Fibroblast of pulmonary artery (primary cell): ENCODE data around the gene EGFL8.

Source experiments
- DNase-seq: peaks from one replicate; pipeline ENCODE4 v3.0.0-alpha.2; 2010; ENCODE audit warnings: low read depth
- H3K4me3 ChIP-seq: replicated peaks from 2 replicates; pipeline ENCODE4 v1.5.1; 2011; ENCODE audit warnings: low read depth, mild to moderate bottlenecking, control low read depth, low read length, moderate library complexity
- TF ChIP-seq, protein P1 (sequence below): IDR thresholded peaks from 2 replicates; pipeline ENCODE4 v1.5.1; 2011; ENCODE audit warnings: mild to moderate bottlenecking, control low read depth, low read length, inconsistent platforms; ENCODE audit errors: missing control alignments

EGFL8 gene

DNA sequence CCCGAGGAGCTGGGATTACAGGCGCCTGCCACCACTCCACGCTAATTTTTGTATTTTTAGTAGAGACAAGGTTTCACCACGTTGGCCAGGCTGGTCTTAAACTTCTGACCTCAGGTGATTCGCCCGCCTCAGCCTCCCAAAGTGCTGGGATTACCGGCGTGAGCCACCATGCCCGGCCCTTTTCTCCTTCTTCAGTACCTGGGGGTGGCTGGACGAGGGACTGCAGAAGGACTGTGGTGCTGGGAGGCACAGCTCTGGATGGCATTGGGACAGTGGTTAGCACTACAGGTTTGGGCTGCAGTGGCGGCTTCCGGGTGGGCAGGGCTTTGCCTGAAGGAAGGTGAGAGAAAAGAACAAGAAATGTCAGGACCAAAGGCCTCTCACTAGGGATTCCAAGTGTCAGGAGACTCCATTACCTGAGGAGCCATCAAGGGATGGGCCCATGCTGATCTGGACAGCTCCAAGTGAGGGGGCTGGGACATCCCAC is 43.8 kb upstream of the EGFL8 start:
- no peak overlapping the region for H3K4me3 ChIP-seq
- TF ChIP-seq, protein P1, sequence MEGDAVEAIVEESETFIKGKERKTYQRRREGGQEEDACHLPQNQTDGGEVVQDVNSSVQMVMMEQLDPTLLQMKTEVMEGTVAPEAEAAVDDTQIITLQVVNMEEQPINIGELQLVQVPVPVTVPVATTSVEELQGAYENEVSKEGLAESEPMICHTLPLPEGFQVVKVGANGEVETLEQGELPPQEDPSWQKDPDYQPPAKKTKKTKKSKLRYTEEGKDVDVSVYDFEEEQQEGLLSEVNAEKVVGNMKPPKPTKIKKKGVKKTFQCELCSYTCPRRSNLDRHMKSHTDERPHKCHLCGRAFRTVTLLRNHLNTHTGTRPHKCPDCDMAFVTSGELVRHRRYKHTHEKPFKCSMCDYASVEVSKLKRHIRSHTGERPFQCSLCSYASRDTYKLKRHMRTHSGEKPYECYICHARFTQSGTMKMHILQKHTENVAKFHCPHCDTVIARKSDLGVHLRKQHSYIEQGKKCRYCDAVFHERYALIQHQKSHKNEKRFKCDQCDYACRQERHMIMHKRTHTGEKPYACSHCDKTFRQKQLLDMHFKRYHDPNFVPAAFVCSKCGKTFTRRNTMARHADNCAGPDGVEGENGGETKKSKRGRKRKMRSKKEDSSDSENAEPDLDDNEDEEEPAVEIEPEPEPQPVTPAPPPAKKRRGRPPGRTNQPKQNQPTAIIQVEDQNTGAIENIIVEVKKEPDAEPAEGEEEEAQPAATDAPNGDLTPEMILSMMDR, result no peak
- DNase-seq, result no peak

DNA sequence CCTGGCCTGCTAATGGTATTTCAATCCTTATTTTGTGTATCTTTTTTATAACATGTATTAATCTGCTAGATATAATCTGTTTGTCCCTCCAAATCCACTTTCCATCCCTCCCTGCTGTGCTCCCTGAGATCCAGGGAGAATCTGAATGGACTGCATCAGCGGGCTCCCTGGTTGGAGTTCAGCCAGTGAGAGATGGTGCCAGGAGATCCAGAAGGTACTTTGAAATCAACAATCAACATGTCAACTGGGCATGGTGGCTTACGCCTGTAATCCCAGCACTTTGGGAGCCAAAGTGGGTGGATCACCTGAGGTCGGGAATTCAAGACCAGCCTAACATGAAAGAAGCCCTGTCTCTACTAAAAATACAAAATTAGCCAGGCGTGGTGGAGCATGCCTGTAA is 40.7 kb upstream of the EGFL8 start:
- TF ChIP-seq, protein P1, result no peak
- no peak for DNase-seq
- H3K4me3 ChIP-seq, result no peak overlapping the region

DNA sequence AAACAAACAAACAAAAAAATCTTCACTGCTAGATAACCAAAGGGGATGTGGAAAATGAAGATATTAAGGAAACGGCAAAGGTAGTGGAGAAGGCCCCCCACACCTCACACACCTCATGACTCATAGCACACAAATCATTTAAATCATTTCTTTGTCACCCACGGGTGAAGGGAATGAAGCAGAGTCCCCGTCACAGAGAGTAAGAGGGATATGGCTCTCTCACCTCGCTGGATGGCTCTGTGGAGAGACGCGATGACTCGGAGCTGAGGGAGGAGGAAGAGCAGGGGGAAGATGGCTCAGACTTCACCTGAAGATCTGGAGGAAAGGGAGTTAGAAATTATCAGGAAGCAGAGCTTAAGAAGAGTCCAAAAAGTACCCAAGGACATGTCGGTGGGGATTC is 37.5 kb upstream of the EGFL8 start:
- no peak for DNase-seq
- TF ChIP-seq, protein P1, result no peak
- peak overlapping the region; percentile 100 for H3K4me3 ChIP-seq

DNA sequence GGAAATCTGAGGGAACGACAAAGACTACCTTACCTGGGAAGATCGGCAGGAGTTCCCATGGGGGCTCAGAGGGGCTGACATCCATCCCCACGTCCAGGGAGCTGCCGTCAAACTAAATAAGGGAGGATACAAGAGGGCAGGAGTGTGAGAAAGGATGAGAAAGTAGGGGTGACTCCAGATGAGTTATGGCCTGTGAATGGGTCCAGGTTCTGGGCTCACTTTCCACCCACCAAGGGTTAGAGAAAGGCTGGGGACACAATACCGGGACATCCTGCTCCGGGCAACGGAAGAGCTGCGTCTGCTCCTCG is 37.0 kb upstream of the EGFL8 start:
- no peak for DNase-seq
- TF ChIP-seq, protein P1, result no peak
- H3K4me3 ChIP-seq, result peak overlapping the region; percentile 100

DNA sequence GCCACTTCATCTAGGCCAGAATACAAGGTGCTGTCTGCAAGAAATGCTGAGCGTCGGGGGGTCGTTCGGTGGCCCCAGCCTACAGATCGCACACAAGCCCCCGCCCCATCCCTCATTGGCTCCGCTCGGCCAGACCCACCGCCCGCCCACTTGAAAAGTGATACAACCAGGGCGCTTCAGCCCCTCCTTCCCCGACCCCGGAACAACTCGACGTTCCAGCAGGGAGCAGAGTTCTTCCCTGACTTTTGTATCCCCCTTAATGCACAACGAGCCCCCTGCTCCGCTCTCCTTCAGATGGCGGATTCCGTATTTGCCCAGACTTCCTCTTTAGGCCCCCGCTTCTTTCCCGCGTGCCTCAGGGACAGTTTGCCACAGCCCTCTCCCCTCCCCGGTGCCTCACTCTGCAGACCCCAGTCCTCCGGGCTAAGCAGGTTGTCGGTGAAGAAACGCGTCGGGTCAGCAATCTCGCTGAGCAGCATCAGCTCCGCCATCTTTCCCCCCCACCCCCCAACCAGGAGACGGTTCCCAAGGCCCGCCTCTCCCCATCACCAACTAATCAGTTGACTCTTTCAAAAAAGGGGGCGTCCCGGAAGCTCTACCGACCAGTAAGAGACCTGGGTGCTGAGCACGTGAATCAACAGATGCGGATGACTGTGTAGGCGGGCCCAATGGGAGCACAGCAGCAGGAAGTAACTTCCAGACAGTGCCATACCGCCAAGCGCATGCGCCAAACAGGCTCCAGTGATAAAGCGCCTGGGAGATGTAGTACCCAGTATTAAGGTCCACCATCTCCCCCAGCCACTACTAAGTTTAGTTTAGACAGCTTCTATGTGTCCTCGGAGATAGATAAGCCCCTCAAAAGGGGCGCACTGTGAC is 36.4 kb upstream of the EGFL8 start, which contains the start of gene ATF6B:
Gene ATF6B (minus strand): TSS at position 530 of the 876 bp plus-strand sequence. CDS start 39 bp downstream, at position 491.
- peak; percentile 100 for DNase-seq
- TF ChIP-seq, protein P1, result no peak
- H3K4me3 ChIP-seq, result peak within 1 kb of the TSS; percentile 100

DNA sequence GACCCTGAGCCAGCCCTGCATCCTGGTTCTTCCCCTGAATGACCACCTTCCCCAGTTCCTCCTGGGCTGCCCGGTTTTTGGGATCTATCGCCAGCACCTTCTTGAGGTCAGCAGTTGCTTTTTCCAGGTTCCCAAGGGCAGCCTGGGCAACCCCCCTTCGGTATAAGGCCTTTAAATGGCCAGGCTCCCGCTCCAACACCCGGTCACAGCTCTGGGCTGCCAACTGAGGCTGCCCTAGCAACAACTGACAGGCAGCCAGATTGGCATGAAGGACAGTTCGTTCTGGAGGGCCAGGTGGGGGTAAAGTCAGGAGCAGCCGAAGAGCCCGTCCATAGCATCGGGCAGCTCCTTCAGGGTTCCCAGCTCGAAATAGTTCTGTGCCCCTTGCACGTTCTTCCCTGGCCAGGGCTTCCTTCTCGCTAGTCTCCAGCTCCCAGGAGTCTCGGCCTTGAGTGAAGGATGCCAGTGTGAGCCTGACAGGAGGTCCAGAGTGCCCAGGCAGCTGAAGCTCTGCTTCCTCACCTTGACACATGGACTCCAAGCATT is 35.6 kb upstream of the EGFL8 start:
- TF ChIP-seq, protein P1, result no peak
- no peak for DNase-seq
- peak overlapping the region; percentile 77 for H3K4me3 ChIP-seq
